Measurements from ENCODE around the gene RXFP4. TPM values are rescaled to one million over a fixed set of nuclear protein-coding genes. Genes with fewer than 3 reads are reported as not detected.

RXFP4 gene
- total RNA-seq, 1 donor from 2014 or later, result not detected

GRCh38 chr1:155961937-155962336, 20.5 kb downstream of the RXFP4 start:
- Mint-ChIP-seq H3K36me3 (ENCODE audit: insufficient read depth) (peaks cover 31% of the 10 kb centered on the region), H3K4me1 (ENCODE audit: low read depth) (peaks cover under 1% of the 10 kb centered on the region), H3K27ac (no peak overlapping the region), H3K4me3 (ENCODE audit: low read depth) (no peak overlapping the region), H3K27me3 (no peaks in the 10 kb centered on the region), H3K9me3 (ENCODE audit: low read depth) (no peaks in the 10 kb centered on the region)
- TF ChIP-seq, protein P1, sequence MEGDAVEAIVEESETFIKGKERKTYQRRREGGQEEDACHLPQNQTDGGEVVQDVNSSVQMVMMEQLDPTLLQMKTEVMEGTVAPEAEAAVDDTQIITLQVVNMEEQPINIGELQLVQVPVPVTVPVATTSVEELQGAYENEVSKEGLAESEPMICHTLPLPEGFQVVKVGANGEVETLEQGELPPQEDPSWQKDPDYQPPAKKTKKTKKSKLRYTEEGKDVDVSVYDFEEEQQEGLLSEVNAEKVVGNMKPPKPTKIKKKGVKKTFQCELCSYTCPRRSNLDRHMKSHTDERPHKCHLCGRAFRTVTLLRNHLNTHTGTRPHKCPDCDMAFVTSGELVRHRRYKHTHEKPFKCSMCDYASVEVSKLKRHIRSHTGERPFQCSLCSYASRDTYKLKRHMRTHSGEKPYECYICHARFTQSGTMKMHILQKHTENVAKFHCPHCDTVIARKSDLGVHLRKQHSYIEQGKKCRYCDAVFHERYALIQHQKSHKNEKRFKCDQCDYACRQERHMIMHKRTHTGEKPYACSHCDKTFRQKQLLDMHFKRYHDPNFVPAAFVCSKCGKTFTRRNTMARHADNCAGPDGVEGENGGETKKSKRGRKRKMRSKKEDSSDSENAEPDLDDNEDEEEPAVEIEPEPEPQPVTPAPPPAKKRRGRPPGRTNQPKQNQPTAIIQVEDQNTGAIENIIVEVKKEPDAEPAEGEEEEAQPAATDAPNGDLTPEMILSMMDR (IDR thresholded peaks at IDR 0.05; ENCODE audit: unreplicated experiment), result no peak
- no peak for DNase-seq (ENCODE audit: low spot score, unreplicated experiment)

GRCh38 chr1:155962599-155963211, 21.3 kb downstream of the RXFP4 start:
- H3K4me3 Mint-ChIP-seq (ENCODE audit: low read depth), result no peak overlapping the region
- H3K36me3 Mint-ChIP-seq (ENCODE audit: insufficient read depth), result peaks cover 25% of the 10 kb centered on the region
- DNase-seq (ENCODE audit: low spot score, unreplicated experiment), result no peak
- TF ChIP-seq, protein P1 (IDR thresholded peaks at IDR 0.05; ENCODE audit: unreplicated experiment), result no peak
- no peaks in the 10 kb centered on the region for H3K9me3 Mint-ChIP-seq (ENCODE audit: low read depth)
- peaks cover 6% of the 10 kb centered on the region for H3K4me1 Mint-ChIP-seq (ENCODE audit: low read depth)
- H3K27ac Mint-ChIP-seq, result peak overlapping the region; percentile 37
- no peaks in the 10 kb centered on the region for H3K27me3 Mint-ChIP-seq

GRCh38 chr1:155964193-155964592, 22.8 kb downstream of the RXFP4 start:
- no peak for DNase-seq (ENCODE audit: low spot score, unreplicated experiment)
- H3K36me3 Mint-ChIP-seq (ENCODE audit: insufficient read depth), result peaks cover 31% of the 10 kb centered on the region
- TF ChIP-seq, protein P1 (IDR thresholded peaks at IDR 0.05; ENCODE audit: unreplicated experiment), result no peak
- no peaks in the 10 kb centered on the region for H3K9me3 Mint-ChIP-seq (ENCODE audit: low read depth)
- no peaks in the 10 kb centered on the region for H3K27me3 Mint-ChIP-seq
- H3K27ac Mint-ChIP-seq, result peak overlapping the region; percentile 31
- peaks cover 18% of the 10 kb centered on the region for H3K4me1 Mint-ChIP-seq (ENCODE audit: low read depth)
- H3K4me3 Mint-ChIP-seq (ENCODE audit: low read depth), result no peak overlapping the region

DNA sequence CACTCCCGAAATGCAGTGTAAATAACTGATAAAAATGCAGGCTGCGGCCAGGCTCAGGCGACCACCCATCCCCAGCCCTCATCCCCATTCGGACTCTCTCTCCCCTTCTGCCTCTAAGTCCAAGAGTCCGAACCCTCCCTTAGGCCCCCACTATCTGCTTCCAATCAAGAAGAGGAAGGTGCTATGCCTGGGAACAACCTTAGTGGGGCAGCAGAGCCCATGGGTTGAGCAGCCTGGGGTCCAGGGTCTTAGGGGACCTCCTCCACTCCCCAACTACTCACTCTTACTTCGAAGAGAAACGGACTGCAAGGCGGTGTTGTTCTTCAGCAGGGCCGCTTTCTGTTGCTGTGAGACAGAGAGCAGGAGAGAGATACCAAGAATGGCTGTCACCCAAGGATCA, 24.7 kb downstream of the RXFP4 start:
- Mint-ChIP-seq H3K27ac (peak overlapping the region; percentile 56), H3K36me3 (ENCODE audit: insufficient read depth) (peaks cover 21% of the 10 kb centered on the region), H3K27me3 (no peaks in the 10 kb centered on the region), H3K4me3 (ENCODE audit: low read depth) (no peak overlapping the region), H3K9me3 (ENCODE audit: low read depth) (no peaks in the 10 kb centered on the region), H3K4me1 (ENCODE audit: low read depth) (peaks cover 26% of the 10 kb centered on the region)
- no peak for DNase-seq (ENCODE audit: low spot score, unreplicated experiment)
- TF ChIP-seq, protein P1 (IDR thresholded peaks at IDR 0.05; ENCODE audit: unreplicated experiment), result peak; percentile 14

GRCh38 chr1:155966750-155967149, 25.3 kb downstream of the RXFP4 start:
- Mint-ChIP-seq H3K36me3 (ENCODE audit: insufficient read depth) (peaks cover 17% of the 10 kb centered on the region), H3K27me3 (no peaks in the 10 kb centered on the region), H3K9me3 (ENCODE audit: low read depth) (no peaks in the 10 kb centered on the region), H3K4me3 (ENCODE audit: low read depth) (no peak overlapping the region), H3K4me1 (ENCODE audit: low read depth) (peaks cover 26% of the 10 kb centered on the region), H3K27ac (peak overlapping the region; percentile 57)
- TF ChIP-seq, protein P1 (IDR thresholded peaks at IDR 0.05; ENCODE audit: unreplicated experiment), result no peak
- DNase-seq (ENCODE audit: low spot score, unreplicated experiment), result no peak

Data from progenitor cell of endocrine pancreas (in vitro differentiated cells).